ENCODE measurements around the gene CNTNAP5.

CNTNAP5 gene

DNA sequence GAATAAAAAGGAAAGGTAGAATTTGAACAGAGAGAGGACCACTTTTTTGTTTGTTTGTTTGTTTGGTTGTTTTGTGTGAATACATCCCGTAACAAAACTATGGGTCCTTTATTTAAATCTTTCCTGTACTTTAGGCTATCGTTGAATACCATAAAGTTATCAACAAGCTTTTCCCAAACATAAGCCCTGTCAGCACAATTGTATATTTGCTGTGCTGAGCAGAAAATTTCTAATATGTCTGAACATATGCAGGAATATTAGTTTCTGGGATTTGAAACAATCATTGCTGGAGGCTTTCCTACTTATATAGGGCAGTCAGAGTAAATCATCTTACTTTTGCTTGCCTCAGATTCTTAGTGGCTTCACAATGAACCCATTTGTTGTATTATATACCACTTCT lies 536.4 kb downstream of the CNTNAP5 start:
- DNase-seq, result no peak

DNA sequence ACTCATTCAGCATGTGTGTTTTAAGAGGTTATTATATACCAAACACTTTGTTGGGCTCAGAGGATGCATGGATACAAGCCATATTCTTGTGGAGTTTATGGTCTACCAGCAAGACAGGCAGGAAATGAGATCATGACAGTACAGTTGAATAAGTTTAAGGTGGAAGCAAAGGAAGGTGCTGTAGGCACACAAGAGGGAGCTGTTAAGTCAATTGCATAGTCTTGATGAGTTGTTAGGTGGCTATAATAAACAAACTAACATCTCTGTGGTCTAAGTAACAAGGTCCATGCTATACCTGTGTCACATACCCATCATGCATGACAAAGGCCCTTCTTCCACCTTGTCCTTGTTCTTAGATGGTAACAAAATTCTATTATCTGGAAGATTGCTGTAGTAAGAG lies 538.3 kb downstream of the CNTNAP5 start:
- DNase-seq, result no peak

DNA sequence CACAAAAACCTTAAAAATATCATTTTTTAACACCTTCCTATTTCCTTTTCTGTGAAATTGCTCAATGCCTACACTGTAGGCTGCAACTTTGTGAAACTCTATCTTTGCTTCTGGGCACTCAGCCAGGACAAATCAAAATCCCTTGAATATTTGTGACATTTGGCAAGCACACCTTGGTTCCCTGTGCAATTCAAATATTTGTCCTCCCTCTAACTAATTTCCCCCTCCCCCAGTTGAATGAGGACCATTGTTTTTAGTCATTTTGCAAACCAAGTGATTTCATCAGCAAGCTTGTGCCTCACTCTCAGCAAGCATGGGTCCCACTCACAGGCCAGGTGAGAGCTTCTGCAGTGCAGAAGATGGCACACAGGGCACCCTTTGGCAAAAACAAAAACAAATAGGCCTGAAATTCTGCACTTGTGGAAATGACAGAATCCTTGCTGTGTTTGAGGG lies 541.5 kb downstream of the CNTNAP5 start:
- DNase-seq, result no peak

DNA sequence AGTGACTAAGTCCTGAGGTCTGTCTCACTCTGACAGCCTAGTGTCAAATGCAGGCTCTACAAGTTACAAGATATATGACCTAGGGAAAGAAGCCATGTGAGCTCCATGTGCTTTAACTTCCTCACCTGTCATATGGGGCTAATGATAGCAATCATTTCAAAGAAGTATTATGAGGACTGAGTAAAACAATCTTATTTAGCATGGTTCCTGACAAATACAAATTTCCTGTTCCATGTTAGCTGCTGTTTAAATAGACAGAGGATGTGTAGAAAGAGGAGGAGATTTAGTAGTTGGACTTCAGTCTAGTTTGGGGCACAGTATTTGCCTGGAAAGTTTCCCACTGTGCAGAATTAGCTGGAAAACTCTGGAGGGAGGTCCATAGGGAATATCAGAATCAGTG lies 545.8 kb downstream of the CNTNAP5 start:
- DNase-seq, result no peak

DNA sequence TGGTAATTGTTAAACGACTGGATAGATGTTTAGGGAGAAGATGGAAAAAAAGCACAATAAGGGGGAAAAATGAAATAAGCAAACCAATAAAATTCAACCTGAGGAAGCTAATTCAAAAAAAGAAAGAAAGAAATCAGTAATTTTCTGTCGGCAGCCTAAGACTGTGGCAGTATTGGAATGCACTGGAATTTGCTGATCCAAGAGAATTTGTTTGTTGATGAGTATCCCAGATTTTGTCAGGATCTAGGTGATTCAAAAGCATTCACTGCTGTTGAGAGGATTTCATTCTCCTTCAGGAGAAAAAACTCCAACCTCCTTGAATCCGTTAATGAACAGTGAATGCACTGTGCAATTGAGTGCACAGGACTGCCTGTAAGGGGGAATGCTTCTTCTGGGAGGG lies 546.7 kb downstream of the CNTNAP5 start:
- DNase-seq, result no peak

DNA sequence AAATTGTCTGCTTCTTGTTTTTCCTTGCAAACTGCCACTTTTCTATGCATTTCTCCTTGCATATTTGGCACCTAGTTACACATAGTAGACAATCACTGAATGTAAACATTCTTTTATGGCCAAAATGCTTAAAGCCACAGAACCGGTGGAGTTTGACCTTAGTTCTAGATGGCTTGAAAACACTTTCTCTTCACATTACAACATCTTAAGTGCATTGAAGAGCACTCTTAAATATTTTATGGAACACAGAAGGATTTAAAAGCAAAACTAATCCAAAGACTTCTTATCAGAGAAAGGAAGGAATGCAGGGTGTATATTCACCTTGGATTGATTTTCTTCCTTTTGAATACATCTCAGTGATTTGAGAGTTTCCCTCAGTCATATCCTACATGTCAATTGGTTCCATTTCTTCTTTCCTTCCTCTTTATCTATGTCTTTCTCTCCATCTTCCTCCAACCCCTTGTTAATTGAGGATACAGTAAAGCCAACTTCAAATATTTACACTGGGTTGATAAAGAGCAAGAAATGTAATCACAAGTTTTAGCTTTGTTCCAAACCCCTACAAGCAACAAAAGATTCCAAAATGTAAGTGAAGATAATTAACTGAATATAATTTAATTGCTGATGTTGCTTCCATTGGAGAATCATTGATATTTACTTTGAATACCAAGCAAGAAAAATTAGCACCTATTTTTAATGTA lies 548.0 kb downstream of the CNTNAP5 start:
- DNase-seq, result no peak

DNA sequence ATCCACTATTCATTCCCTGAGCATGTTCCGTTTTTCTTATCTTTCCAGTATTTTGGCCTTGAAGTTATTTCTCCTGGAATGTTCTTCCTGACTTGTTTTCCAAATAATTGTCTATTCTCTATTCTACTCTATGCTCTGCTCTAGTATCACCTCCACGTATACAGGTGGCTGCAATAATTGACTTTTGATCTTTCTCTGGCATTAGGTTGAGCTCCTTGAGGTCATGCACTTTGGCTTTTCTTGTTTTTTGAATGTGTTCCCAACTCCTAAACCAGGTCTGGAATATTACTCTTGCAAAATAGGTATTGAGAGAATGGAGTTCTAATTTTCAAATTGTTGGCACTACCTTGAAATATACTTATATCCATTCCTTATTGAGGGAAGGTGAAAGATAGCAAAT lies 550.4 kb downstream of the CNTNAP5 start:
- no peak for DNase-seq

DNA sequence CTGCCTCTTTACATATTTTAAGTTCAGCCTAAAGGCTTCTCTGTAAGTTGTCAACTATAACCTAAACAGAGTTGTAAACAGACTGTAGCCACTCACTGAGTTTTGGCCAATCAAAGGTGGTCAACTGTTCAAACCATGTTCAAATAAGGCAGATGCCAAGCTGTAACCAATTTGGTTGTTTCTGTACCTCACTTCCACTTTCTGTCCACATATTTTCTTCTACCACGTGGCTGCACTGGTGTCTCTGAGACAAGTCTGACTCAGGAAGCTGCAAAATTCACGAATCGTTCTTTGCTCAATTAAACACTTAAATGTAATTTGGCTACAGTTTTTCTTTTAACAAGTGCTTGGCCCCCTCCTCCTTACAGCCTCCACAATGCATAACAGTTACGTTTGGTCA lies 555.2 kb downstream of the CNTNAP5 start:
- DNase-seq, result no peak

DNA sequence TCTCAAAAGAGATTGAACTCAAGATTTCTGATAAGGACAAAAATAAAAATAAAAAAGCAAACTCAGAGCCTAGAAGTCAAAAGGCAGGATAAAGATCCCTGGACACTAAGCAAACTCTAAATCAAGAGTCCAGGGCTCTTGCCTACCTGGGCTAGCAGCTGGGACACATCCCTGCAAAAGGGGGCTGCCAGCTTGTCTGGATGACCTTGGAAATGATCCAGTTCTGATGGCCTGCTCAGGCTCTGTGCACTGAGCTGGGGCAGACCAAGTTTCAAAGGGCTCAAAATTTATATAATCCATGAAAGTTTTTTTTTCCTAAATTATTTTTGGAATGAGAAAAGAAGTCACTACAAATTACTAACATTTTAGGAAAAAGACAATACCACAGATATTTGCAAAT lies 557.3 kb downstream of the CNTNAP5 start:
- no peak for DNase-seq

DNA sequence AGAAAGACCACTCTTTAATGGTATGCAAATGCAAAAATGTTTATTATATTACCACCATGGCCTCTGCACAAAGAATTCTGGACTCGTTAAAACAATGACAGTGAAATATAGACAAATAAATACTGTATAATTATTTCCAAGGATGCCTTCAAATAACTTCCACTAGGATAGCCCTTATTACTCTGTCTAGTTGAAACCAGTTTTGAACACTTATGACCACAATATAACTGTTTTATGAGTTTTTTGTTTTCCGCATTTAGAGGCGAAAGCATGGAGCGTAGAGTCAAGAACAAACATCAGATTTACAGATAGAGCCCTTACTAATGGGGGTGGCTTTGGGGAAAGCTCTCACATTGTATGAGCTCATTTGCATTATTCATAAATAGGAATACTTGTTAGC lies 559.5 kb downstream of the CNTNAP5 start:
- DNase-seq, result no peak

DNA sequence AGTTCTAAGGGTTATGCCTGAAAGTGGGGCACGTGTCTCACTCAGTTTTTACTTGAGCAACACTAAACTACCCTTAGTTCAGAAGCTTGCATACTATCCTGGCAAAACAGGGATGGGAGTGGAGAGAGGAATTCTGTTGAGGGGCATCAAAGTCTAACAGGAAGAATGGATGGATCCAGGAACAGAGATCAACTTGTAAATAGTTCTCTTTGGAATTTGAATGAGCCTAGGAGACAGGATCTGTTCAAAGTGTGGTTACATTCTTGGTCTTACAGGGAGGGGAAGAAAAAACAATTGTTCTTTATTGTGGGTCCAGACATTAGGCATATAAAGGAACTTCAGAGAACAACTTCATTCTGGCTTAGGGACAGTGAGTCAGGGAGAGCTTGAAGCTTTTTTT lies 560.2 kb downstream of the CNTNAP5 start:
- no peak for DNase-seq

DNA sequence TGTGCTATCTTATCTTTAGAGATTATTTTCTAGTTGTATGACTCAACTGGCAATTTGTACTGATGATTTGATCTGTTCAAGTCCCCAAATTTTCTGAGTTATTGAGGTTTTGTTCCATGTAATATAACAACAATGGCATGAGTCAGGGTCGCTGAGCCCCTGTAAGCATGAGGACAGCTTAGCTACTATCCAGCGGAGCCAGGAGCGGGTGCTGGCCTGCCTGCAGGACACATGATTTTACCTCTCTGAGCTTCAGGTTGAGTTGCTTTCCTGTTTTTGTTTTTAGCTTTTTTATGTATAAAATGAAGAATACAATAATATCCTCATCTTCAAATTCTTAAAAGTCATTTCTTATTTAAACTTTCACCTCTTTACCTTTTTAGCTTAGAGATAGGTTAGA lies 561.1 kb downstream of the CNTNAP5 start:
- DNase-seq, result no peak

DNA sequence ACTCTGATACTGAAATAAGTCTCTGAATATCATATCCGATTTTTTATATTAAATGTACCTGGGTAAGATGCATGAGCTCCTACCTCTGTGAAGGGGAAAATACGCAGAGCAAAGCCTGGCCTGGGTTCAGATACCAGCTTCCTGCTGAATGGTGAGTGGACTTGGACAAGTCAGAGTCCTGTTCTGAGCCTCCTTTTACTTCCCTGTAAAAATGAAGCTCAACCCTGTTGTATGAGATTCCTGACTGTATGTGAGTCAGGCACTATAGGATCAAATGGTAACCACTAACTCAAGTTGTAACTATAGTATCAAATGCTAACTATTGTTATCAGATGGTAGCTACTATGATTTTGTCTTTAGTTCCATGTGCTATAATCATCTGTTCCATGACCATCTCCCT lies 561.7 kb downstream of the CNTNAP5 start:
- no peak for DNase-seq

DNA sequence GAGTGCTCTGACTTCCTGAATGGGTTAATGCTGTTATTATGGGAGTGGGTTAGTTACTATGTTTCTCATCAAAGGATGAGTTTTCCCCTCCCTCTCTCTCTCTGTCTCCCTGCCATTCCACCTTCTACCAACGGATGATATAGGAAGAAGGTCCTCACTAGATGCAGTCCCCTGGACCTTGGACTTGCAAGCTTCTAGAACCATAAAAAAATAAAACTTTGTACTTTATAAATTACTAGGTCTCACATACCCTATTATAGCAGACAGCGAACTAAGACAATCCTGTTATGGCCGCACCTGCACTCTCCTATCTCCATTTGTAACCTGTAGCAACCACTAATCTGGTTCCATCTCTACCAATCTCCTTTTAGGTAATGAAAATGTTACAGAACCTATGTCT lies 564.9 kb downstream of the CNTNAP5 start:
- no peak for DNase-seq

DNA sequence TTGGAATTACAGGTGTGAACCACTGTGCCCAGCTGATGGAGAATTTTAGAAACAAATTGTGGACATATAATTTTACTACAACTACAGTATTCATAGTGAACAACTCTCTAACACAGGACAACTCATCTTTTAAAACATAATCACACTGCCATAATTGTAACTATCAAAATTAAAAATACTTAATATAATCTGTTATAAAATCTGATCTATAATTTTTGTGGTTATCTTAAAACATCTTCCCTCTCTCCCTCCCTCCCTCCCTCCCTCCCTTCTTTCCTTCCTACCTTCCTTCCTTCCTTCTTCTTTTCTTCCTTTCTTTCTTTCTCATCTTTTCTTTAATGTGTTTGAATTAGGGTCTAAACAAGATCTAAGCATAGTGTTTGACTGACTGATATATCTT lies 577.7 kb downstream of the CNTNAP5 start:
- DNase-seq, result no peak

DNA sequence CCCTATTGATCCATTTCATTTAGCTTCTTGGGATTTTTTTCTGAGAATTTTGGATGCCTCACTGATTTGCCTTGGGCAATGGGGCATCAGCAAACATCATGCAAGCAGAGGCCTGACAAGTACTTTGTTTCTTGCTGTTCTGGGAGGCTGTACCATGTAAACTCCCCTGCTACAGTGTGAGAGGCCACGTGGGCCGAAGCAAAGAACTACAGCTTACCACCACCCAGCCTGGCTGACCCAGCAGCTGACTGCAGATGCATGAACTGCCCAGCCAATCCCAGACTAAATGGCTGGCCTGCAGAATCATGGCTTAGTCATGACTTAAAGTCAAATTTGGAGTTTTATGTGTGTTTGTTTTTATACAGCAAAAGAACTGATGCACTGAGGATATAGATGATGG lies 579.9 kb downstream of the CNTNAP5 start:
- DNase-seq, result no peak

DNA sequence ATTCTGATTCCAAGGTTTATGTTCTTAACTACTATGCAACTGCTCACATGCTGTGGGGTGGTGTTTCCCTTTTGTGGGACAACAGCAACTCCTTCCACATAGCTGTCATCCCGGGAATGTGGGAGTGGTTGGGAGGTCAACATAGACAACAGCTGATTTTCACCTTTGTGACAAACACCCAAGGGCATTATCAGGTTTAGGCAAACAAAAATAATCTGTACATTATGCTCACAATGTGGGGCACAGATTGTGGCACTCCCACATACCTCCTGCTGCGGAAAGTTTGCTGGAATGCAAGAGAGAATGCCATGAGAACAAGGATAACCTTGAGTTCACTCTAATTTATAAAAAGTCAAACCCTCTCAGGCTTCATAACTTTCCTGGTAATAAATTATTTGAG lies 582.6 kb downstream of the CNTNAP5 start:
- DNase-seq, result no peak

DNA sequence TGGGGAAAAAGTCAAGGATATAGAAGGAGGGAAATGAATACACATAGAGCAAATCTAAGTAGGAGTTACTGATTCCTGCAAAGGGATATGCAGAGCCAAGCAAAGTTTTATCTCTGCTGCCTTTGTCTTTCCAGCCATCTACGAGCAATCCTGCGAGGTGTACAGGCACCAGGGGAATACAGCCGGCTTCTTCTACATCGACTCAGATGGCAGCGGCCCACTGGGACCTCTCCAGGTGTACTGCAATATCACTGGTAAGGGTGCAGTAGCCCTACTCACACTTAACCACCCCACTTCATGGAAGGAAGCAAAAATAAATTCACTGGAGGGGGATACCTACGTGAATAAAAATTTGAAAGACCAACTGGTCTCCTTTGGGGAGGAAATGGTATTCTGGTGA lies 584.6 kb downstream of the CNTNAP5 start:
- no peak for DNase-seq

DNA sequence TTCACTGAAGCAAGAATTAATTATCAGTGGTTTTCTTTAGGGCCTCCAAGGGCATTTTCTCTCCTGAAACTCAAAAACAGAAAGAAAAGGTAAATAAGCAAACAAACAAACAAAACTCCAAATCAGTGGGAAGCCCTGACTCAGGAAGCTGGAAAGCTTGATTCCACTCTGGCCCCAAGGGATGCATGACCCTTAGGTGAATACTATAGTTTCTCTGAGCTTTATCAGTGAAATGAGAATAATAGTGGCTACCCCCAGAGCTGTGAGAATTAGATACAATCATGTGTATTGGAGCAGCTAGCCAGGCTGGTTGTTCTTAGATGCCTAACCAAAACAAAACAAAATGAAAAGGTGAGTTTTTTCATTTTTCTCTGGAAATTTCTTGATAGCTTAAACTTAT lies 585.1 kb downstream of the CNTNAP5 start:
- no peak for DNase-seq

DNA sequence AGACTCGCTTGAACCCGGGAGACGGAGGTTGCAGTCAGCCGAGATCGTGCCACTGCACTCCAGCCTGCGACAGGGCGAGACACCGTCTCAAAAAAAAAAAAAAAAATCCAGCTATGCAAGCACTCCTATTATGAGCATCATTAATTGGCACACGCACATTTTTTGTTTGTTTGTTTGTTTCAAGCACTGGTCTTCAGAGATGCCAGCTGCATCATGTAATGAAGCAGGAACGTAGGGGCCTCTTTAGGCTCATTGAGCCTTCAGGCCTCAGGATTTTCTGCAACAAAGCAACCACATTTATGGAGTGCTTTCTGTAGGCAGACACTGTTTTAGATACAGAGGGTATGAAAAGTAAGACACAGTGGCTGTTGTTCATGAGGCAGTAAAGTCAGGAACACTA lies 585.8 kb downstream of the CNTNAP5 start:
- DNase-seq, result no peak

DNA sequence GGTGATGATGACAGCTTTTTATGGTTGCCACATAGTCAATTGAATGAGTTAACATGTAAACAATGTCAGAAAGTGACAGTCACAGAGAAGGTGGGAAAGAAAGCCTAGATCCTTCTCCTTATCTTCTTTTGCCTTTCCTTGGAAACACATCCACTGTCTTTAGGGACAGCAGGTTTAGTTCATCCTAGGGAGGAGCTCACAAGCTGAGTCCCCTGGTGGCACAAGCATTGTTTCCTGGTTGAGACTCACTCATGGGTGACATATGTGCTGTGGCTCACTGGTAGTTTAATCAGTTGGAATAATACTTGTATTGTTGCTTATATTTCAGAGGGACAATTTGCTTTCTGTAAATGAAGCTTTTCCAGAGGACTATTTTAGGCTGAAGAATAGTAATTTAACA lies 598.5 kb downstream of the CNTNAP5 start:
- no peak for DNase-seq

DNA sequence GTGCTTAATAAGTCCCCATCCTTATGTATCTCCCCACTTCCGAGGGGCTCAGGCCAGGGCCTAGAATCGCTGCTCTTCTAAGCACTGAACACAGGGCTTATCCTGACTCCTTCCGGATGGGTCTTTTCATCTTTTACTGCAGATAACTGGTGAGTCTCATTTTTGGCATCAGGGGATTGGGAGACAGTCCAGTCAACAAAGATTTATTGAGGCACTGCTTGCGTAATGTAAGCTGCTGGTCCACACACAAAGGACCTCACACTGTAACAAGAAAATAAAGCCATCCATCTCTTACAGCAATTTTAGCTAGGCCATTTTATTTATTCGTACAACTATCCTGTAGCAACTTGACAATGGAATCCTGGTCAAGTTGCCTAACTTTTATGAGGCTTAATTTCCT lies 600.5 kb downstream of the CNTNAP5 start:
- DNase-seq, result no peak

DNA sequence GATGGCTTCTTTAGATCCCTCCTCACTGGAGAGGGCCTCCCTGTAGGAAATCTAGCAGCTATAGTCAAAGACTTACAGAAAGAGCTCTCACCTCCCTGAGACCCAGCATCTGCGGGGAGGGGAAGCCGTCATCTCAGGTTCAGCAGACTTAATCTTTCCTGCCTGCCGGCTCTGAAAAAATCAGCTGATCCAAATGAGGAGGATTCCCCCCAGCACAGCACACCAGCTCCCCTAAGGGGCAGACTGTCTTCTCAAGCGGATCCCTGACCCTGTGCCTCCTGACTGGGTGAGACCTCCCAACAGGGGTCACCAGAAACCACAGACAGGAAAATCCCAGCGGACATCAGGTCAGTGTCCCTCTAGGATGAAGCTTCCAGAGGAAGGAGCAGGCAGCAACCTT lies 601.9 kb downstream of the CNTNAP5 start:
- DNase-seq, result no peak

DNA sequence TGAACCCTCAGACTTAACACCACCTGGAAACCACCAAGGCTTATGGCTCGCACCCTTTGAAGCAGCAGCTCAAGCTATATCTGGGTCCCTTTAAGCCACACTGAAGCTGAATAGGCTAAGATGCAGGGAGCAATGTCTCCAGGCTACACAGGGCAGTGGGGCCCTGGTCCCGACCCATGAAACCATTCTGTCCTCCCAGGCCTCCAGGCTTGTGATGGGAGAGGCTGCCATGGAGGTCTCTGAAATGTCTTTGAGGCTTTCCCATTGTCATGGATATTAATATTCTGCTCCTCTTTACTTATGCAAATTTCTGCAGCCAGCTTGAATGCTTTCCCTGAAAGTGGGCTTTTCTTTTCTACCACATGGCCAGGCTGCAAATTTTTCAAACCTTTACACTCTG lies 608.7 kb downstream of the CNTNAP5 start:
- DNase-seq, result no peak

DNA sequence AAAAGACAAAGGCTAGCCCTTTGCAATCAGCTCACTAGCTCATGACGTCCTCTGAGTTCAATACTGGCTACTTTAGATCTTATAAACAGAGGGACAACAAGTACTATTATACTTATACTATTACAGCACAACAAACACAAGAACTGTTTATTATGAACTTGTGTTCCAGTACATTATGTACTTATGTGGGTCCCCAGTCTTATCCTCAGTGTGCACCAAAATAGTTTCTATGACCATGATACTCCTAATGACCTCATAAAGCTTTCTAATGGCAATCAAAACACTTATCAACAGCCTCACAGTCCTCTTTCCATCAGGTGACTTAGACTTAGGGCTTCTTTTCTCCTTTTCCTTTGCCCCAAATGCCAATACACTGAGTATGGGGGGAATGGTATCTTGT lies 614.4 kb downstream of the CNTNAP5 start:
- DNase-seq, result no peak

Data from T-helper 1 cell (primary cell).